HG03460 (cell line): Measurements from ENCODE around the gene TMEM135.

ENCODE experiments used
- ATAC-seq: cut with Tn5 transposase; IDR thresholded peaks from one replicate; pipeline ENCODE4 v1.9.1; 2021; ENCODE audit not compliant: unreplicated experiment

Gene TMEM135

DNA sequence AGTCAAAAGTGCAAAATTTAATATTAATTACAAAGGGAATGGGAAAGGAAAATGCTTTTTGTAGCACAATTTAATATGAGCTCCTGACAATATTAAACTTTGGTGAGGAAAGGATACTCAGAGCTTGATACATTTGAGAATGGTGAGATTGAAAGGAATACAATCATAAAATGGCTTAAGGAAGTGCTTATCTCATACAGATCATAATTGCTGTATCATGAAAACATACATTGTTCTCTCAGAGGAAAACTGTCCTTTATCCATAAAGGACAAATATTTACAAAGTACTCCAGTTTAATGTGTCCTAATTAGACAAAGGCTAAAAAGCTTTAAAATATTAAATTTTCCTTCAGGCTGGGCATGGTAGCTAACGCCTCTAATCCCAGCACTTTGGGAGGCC, 260.4 kb downstream of the TMEM135 start:
- ATAC-seq = no peak

DNA sequence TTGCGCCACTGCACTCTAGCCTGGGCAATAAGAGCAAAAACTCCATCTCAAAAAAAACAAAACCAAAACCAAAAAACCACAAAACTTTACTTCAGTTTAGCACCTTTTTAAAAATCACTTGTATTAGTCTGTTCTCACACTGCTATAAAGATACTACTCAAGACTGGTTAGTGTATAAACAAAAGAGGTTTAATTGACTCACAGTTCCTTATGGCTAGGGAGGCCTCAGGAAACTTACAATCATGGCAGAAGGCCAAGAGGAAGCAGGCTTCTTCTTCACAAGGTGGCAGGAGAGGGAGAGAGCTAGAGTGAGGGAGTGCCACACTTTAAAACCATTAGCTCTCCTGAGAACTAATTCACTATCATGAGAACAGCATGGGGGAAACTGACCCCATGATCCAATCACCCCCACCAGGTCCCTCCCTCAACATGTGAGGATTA, 261.3 kb downstream of the TMEM135 start:
- ATAC-seq = no peak

DNA sequence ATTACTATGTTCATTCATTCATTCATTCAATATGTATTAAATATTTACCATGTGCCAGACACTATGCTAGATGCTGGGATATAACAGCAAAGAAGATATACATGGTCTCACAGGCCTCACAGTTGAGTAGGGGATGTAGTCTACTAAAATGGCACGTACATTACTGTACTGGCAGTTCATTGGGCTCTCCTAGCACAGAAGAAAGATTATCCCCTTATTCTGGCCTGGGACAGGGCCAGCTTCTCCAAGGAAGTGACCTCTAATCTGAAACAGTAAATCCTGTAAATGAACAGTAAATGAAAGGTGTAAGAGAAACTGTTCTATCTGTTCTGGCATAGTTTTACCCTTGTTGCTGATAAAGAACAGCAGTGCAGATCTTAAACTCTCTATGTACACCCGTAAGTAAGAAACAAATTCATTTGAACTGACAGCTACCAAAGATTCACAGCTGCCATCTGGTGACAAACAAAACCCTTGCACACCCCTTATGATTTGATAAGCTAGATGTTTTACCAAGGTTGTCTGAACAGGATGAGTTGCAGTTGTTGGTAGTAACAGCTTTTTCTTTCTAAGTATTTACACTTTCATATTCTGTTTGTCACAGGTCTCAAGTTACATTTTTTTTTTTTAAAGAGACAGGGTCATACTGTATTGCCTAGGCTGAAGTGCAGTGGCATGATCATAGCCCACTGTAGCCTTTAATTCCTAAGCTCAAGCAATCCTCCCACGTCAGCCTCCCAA, 263.1 kb downstream of the TMEM135 start:
- ATAC-seq = no peak

DNA sequence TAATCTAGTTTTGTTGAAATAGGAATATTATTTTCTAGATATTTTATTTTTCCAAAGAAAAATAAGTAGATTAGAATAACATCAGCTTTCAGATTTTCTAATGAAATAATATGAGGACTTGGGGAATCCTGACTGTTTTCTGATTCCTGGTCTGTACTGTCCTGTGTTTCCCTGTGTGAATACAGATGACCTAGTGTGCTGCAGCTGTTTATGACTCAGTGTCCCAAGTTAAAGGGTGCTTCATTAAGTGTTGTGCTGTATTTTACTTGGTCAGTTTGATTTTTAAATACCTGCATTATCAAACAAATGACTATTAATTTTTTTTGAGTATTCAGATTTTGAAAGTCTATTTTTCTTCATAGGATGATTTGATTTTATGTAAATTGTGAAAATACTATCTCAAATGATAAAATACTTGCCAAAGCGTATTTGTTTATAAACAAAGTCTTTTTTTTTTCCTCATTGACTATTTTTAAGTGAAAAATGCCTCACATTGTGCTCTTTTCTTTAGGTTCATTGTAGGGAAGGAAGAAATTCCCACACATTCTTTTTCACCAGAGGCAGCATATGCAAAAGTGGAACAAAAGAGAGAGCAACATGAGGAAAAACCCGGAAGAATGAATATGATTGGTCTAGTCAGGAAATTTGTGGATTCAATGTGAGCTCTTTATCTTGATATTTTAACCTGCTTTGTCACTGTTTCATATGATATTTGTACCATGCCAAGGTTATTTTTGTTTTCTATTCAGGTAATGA, 264.2 kb downstream of the TMEM135 start:
- no peak for ATAC-seq

DNA sequence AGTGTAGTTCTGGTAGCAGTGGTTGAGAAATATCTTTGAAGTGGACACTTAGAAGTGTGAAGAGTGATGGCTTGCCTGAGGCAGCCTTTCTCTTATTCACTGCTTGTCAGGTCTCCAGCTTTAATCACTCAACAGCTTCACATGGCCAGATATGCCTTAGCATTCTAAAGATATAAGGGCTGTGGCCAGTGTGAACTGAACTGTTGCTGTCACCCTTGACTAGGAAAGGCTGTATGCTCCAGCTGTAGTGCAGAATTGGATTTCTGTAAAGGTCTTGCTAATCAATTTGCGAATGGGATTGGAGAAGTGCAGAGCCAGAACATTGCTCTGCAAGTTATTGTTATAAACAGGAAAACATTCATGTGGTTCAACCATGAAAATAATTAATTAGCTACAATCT, 266.7 kb downstream of the TMEM135 start:
- ATAC-seq = no peak

DNA sequence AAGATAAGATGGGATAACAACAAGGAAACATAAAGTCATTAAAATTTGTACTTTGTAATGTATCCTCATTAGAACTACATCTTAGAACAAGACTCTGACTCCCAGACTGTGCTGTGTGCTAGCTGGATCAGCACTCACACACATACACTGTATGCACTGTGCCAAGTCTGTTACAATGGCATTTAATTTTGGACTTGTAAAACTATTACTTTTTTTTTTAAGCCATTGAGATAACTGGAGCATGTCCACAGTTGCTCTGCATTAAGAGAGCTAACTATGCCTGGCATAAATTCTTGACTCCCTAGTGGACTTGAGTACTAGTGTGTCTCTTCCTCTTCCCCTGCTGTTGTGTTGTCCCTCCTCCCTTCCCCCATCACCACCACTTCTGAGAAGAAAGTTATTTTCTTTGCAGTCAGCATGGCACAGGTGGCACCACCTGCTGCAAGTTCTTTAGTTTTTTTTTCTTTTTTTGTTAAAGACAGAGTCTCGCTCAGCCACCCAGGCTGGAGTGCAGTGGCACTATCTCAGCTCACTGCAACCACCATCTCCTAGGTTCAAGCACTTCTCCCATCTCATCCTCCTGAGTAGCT, 268.6 kb downstream of the TMEM135 start:
- ATAC-seq = no peak

DNA sequence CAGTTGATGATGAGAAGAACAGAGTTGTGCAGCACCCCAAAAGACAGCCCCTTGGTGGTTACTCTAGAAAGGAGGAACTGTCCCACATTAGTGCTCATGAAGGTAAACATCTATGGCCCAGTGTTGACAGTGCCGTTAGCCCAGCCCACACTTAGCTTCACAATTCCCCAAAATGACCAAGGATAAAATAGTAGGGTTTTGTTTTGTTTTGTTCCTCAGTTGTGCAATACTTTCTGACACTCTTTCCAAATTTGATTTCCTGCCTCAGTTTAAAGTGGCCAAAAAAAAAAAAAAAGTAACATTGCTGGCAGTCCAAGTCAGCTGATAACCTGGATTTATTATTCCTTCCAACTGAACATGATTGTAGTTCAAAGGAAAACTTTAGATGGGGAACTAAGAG, 269.4 kb downstream of the TMEM135 start:
- ATAC-seq = no peak

DNA sequence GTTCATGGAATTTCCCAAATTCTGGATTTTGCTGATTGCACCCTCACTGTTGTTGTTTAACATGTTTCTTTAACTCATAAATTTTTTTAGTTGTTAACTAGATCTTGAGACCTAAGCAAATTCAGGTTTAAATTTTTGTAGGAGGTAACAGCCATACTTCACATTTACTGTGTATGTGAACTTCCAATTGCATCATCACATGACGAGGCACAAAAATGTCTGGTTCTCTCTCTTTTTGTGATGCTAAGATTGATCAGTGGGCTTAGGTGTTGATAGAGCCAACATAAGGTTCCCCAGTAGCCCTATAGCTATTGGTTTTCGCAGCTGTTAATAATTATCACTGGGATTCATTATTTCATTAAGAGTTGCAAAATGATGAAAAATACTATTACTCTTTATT, 277.5 kb downstream of the TMEM135 start:
- ATAC-seq = no peak

DNA sequence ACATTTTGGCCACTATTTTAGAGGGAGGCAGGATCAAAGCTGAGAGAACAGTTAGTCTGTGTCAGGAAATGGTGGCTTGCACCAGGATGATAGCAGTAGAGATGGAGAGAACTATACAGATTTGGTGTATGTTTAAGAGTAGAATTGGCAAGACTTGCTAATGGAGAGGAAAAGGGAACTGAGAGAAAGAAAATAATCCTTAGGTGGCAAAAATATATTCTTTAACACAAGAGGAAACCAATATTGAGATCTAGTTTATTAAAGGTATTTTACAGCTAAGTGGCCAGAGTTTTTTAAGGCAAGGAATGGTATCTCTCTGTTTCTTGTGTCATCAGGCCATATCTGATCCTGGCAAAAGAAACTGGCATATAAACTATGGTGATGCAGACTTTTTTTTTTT, 278.8 kb downstream of the TMEM135 start:
- no peak for ATAC-seq

DNA sequence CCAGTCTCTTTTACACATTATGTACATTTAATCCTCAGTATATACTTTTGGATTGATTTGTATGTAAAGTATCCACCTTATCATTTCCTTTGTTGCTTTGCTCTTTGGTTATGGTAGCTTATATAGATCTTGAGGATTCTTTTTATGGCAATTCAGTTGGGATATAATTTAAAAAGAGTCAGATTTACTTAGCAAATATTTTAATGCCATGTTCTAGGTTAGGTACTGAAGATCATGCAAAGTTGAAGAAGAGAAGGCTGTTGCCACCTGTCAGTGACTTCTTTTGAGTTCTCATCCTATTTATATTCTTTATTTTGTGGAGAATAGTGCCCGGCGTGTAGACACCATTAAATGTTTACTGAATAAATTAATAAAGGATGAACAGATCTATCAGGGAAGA, 279.7 kb downstream of the TMEM135 start:
- ATAC-seq = no peak

DNA sequence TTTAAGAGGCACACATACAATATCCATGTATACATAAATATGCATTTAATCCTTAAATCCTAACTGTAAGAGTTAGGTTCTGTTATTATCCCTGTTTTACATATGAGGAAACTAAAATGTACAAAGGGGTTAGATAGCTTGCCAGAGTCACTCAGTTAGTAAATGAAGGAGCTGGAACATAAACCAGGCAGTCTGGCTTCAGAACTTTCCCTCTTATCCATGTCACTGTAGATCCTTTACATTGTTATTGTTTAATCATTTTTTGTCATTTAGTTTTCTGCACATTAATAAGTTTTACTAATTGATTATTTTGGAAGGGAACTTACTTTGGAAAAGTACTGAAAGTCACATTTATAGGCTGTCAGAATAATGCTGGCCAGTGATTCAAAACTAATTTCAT, 282.4 kb downstream of the TMEM135 start:
- no peak for ATAC-seq

DNA sequence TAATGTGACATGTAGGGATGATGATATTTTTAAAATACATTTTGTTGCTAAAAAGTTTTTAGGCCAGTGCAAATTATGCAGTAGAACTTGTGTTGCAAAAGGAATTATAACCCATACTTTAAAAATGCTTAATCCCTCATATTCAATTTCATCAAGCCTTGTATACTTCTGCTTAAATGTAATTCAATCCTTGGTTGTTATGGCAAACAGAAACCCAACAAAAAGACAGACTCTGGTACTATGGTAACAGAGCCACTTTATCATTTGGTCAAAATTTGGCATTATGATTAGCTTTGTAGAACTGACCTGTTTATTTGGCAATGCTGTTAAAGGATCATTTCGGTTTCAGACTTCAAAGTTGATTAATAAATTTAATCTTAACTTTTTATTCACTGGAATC, 284.8 kb downstream of the TMEM135 start:
- no peak for ATAC-seq

DNA sequence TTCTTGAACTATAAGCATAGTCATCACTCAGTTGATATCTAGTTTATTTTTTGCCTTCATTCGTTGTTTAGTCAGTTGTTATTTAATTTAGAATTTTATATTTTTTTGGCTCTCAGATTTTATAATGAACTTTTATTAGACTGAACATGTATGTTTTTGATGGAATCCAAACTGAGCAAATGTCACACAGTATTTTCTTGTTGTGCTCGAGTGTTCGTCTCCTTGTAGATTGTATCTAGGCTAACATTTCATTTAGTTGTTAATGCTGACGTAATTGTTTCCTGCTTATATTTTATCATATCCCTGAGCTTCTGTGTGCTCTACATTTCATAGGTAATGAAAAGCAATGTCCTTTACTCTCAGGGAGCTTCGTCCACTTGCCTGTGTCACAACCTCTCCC, 286.2 kb downstream of the TMEM135 start:
- ATAC-seq = no peak

DNA sequence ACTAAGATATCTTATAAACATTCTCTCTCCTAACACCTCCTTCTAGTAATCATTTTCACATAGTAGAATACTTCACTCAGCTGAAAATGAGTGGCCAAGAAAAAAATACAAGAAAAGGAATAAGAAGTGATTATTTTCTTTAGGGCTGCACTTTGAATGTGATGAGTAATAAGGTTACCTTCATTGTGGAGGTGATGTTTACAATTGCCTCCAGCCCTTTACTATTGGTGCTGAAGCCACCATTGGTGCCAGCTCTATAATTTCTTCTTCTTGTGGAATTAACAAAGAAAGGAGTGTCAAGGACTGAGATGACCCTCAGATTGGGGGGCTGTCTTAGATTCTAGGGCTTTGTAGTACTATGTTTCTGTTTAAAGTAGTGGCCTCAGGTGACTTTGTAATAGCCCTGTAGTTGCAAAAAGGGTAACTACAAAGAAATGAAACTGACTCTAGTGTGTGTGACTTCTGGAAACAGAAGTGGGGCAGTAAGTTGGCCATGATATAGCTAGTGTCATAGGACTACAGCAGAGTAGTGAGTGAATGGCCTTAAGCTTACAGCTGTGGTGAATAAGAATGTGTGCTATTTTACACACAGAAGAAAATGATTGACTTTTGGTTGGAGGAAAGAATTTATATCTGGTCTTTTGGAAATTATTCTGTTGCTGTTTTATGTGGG, 287.2 kb downstream of the TMEM135 start:
- peak; percentile 75 for ATAC-seq

DNA sequence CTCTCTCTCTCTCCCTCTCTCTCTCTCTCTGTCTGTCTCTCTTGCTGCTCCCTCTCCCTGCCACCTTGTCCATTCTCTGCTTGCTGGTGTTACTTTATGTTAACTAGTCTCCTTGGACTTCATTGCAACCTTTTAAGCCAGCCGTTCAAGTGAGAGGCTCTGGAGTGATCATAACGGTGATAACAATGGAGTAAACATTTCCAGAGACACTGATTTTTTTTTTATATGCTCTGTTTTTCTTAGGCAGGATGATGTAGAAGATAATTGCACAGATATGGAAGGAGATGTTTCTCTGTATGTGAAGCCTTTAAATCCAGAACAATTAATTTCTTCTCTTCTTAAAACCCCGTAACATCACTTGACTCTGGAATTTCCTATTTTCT, 287.7 kb downstream of the TMEM135 start:
- ATAC-seq = no peak

DNA sequence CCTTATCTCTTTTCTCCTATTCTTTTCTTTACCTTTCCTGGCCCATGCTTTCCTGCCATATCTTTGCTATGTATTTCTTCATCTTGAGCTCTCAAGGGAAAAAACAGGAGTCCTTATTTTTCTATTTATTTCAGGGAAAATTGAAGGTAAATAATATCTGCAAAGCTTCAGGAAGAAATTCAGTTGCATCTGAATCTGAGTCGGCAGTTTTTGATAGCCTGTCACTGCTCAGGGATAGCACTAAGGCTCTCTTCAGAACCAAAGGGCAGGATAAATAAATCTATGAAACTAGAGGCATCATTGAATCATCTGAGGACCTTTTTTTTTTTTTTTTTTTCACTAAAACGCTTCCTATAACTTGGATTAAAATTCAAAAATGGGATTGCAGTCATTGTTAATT, 288.9 kb downstream of the TMEM135 start:
- no peak for ATAC-seq

DNA sequence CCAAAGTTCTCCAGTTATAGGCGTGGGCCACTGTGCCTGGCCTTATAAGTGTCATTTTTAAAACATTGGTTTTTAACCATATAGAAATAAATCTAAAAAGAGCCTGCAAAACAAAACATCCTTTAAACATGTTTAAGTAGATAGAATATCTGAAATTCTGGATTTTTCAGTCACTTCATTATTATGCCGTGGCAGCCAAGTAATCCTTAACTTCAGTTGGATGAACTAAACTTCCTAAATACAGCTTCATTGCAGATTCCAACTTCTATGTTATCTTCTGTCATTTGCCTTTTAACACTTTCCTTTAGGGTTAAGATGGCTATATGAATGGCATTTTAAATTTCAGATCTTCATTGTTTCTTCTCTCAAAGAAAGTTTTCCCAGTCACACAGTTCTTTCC, 291.4 kb downstream of the TMEM135 start:
- no peak for ATAC-seq

DNA sequence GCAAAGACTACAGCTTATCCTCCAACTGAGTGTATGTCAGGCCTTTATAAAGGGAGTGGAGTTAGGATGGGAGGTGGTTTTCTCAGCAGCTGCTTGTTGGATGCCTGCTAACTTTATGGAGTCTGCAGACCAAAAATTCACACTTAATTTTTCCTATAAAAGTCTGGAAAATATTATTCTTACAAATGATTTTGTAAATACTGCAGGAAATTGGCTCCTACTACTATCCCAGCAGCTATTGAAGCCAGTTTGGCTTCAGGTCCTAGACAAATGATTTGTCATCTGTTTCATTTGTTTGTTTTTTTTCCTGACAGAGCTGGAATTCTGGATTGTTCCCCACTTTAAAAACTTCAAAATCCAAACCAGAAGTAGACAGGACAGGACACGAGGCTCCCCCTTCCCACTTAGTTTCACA, 292.5 kb downstream of the TMEM135 start:
- no peak for ATAC-seq

DNA sequence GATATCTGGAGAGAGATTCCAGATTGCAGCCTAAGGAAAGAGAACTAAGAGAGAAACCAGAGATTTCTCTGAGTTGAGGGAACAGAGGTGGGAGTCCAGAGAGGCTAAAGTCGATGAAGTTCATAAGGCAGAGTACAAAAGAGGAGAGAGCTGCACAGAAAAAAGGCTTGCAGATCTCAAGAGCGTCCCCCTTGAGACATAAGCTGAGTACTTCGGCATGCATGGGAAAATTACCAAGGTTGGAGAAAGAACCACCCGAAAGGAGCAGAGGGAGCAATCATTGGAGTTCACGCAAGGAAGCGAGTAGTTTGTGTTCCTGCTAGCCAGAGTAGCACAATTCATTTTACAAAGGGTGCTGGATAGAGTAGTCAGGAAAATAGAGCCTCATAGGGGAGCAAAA, 293.5 kb downstream of the TMEM135 start:
- ATAC-seq = no peak

DNA sequence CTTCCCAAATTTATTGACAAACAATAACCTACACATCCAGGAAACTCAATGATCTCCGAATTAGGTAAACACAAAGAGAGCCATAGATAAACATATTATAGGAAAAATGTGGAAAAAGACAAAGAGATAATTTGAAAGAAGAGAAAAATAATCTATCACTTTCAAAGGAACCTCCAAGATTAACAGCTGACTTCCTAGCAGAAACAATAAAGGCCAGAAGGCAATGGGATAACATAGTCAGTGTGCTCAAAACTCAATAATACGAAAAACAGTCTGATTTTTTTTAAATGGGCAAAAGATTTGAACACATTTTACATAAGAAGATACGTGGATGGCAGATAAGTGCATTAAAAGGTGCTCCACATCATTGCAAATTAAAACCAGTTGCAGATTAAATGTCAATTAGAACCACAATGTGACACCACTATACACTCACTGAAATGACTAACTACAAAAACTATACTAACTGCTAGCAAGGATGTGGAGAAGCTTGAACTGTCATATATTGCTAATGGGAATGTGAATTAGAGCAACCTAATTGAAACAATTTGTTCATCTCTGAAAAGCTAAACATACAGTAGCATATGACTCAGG, 300.4 kb downstream of the TMEM135 start:
- no peak for ATAC-seq

DNA sequence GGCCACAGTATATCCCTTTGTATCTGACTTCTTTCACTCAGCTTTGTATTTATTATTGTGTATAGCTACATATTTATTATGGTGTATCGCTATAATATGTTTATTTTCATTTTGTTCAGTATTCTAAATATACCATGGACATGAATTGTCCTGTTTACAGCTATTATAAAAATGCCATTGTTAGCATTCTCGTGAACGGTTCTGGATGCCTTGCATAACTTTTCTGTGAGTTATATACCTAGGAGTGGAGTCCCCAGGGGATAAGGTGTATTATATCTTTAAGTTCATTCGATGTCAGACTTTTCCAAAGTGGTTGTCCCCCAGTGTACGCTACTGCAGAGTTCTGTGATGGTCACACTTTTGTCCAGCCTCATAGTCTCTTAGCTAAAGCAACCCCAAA, 301.7 kb downstream of the TMEM135 start:
- ATAC-seq = no peak
